Measurements from ENCODE around the gene AP5Z1.

The AP5Z1 gene

GRCh38 chr7:4805110-4805983 is 29.9 kb downstream of the AP5Z1 start:
- no peak for DNase-seq (ENCODE audit: low read depth)
- H3K4me3 ChIP-seq (ENCODE audit: low read depth, low read length): no peak overlapping the region
- TF ChIP-seq POLR2A (IDR thresholded peaks at IDR 0.05; ENCODE audit: extremely low read depth, insufficient read length) (no peak), MYC (IDR thresholded peaks at IDR 0.05; ENCODE audit: low read depth, low read length) (no peak), CTCF (IDR thresholded peaks at IDR 0.05; ENCODE audit: low read depth, low read length) (no peak), MAX (IDR thresholded peaks at IDR 0.05; ENCODE audit: low read depth, low read length) (no peak)

GRCh38 chr7:4805984-4806300 is 30.5 kb downstream of the AP5Z1 start:
- DNase-seq (ENCODE audit: low read depth): no peak
- H3K4me3 ChIP-seq (ENCODE audit: low read depth, low read length): no peak overlapping the region
- TF ChIP-seq CTCF (IDR thresholded peaks at IDR 0.05; ENCODE audit: low read depth, low read length) (no peak), POLR2A (IDR thresholded peaks at IDR 0.05; ENCODE audit: extremely low read depth, insufficient read length) (no peak), MYC (IDR thresholded peaks at IDR 0.05; ENCODE audit: low read depth, low read length) (no peak), MAX (IDR thresholded peaks at IDR 0.05; ENCODE audit: low read depth, low read length) (no peak)

- no peak for DNase-seq (ENCODE audit: low read depth)
- no peak overlapping the region for H3K4me3 ChIP-seq (ENCODE audit: low read depth, low read length)
- no peak for TF ChIP-seq MYC (IDR thresholded peaks at IDR 0.05; ENCODE audit: low read depth, low read length)
- TF ChIP-seq POLR2A (IDR thresholded peaks at IDR 0.05; ENCODE audit: extremely low read depth, insufficient read length): no peak
- TF ChIP-seq CTCF (IDR thresholded peaks at IDR 0.05; ENCODE audit: low read depth, low read length): no peak
- no peak for TF ChIP-seq MAX (IDR thresholded peaks at IDR 0.05; ENCODE audit: low read depth, low read length)
Observed at GRCh38 chr7:4806983-4807597, 31.7 kb downstream of the AP5Z1 start.

- DNase-seq (ENCODE audit: low read depth): no peak
- no peak overlapping the region for H3K4me3 ChIP-seq (ENCODE audit: low read depth, low read length)
- no peak for TF ChIP-seq POLR2A (IDR thresholded peaks at IDR 0.05; ENCODE audit: extremely low read depth, insufficient read length)
Observed at GRCh38 chr7:4807598-4808016, 32.2 kb downstream of the AP5Z1 start.

- H3K4me3 ChIP-seq (ENCODE audit: low read depth, low read length): no peak overlapping the region
- no peak for TF ChIP-seq POLR2A (IDR thresholded peaks at IDR 0.05; ENCODE audit: extremely low read depth, insufficient read length)
- TF ChIP-seq MYC (IDR thresholded peaks at IDR 0.05; ENCODE audit: low read depth, low read length): no peak
- no peak for TF ChIP-seq MAX (IDR thresholded peaks at IDR 0.05; ENCODE audit: low read depth, low read length)
- no peak for TF ChIP-seq CTCF (IDR thresholded peaks at IDR 0.05; ENCODE audit: low read depth, low read length)
- DNase-seq (ENCODE audit: low read depth): no peak
Observed at GRCh38 chr7:4808026-4808425, 32.6 kb downstream of the AP5Z1 start.

- TF ChIP-seq CTCF (IDR thresholded peaks at IDR 0.05; ENCODE audit: low read depth, low read length) (no peak), MAX (IDR thresholded peaks at IDR 0.05; ENCODE audit: low read depth, low read length) (no peak), MYC (IDR thresholded peaks at IDR 0.05; ENCODE audit: low read depth, low read length) (no peak), POLR2A (IDR thresholded peaks at IDR 0.05; ENCODE audit: extremely low read depth, insufficient read length) (no peak)
- H3K4me3 ChIP-seq (ENCODE audit: low read depth, low read length): no peak overlapping the region
- DNase-seq (ENCODE audit: low read depth): no peak
Observed at GRCh38 chr7:4808565-4808964, 33.1 kb downstream of the AP5Z1 start.

Measured in NB4 (cell line).